ENCODE data around the gene ACSS3.

DNA sequence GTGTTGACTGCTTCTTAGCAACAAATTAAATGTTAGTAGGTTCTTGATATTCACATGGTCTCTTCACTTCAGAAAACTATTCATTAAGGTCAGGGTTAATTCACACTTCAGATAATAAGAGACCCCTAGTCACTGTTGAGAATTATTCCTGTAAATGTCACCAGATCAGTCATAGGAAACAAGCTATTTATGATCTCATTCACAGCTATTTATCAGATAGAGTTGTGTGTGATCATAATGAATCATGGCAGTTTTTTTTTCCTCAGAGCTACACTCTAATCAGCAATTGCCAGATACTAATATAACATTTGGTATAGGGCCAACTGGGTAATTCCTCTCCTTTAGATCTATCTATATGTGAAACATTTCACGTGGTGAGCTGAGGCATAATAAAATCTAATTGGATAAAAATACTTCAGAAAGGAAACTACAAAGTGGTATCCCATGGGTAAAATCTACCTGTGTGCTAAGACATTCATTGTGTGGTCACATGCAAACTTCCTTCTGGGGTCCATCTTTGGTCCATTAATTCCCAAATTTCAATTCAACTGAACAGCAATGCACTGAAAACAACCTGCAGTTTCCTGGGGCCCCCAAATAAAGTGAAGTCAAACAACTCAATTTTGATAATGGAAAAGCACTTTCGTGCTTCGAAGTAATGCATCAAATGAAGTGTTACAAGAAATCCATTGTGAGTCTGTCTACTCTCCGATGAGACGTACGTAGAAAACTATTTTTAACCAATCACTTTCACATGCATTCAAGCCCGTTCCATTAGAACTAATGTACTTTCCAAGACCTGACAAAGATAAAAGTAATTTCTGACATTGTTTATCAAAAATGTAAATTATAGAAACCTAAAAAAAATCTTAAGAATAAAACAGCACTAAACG is 197.0 kb downstream of the ACSS3 start:
- TF ChIP-seq, protein P1, sequence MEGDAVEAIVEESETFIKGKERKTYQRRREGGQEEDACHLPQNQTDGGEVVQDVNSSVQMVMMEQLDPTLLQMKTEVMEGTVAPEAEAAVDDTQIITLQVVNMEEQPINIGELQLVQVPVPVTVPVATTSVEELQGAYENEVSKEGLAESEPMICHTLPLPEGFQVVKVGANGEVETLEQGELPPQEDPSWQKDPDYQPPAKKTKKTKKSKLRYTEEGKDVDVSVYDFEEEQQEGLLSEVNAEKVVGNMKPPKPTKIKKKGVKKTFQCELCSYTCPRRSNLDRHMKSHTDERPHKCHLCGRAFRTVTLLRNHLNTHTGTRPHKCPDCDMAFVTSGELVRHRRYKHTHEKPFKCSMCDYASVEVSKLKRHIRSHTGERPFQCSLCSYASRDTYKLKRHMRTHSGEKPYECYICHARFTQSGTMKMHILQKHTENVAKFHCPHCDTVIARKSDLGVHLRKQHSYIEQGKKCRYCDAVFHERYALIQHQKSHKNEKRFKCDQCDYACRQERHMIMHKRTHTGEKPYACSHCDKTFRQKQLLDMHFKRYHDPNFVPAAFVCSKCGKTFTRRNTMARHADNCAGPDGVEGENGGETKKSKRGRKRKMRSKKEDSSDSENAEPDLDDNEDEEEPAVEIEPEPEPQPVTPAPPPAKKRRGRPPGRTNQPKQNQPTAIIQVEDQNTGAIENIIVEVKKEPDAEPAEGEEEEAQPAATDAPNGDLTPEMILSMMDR (IDR thresholded peaks at IDR 0.05) = no peak
- TF ChIP-seq POLR2A (IDR thresholded peaks at IDR 0.05) = no peak

Measured in breast epithelium (tissue), 3 donors.